ENCODE results near the gene MEIKIN.

MEIKIN gene

GRCh38 chr5:131980696-131981095 lies 35.2 kb upstream of the MEIKIN start:
- Mint-ChIP-seq H3K27me3 (peaks cover 4 to 7% of the 10 kb centered on the region in 2 donors), H3K9me3 (no peaks in the 10 kb centered on the region), H3K27ac (no peak overlapping the region), H3K4me1 (no peaks in the 10 kb centered on the region), H3K4me3 (no peak overlapping the region), H3K36me3 (no peaks in the 10 kb centered on the region)
- DNase-seq (no peak), ATAC-seq (replicated peaks) (no peak)

GRCh38 chr5:131979816-131980215 lies 34.4 kb upstream of the MEIKIN start:
- Mint-ChIP-seq H3K4me1 (peaks cover 0 to 2% of the 10 kb centered on the region in 2 donors), H3K4me3 (no peak overlapping the region), H3K27ac (no peak overlapping the region), H3K27me3 (peaks cover 4 to 7% of the 10 kb centered on the region in 2 donors), H3K9me3 (no peaks in the 10 kb centered on the region), H3K36me3 (no peaks in the 10 kb centered on the region)
- ATAC-seq (replicated peaks) = no peak
- no peak for DNase-seq

GRCh38 chr5:131977212-131977604 lies 31.7 kb upstream of the MEIKIN start:
- no peak for DNase-seq
- no peak for ATAC-seq (replicated peaks)
- Mint-ChIP-seq H3K27ac (no peak overlapping the region), H3K27me3 (peaks cover 0 to 7% of the 10 kb centered on the region in 2 donors), H3K4me1 (peaks cover 0 to 5% of the 10 kb centered on the region in 2 donors), H3K36me3 (no peaks in the 10 kb centered on the region), H3K9me3 (no peaks in the 10 kb centered on the region), H3K4me3 (no peak overlapping the region)

- no peak for ATAC-seq (replicated peaks)
- Mint-ChIP-seq H3K4me3 (no peak overlapping the region), H3K27me3 (peaks cover 0 to 7% of the 10 kb centered on the region in 2 donors), H3K4me1 (peaks cover 0 to 5% of the 10 kb centered on the region in 2 donors), H3K9me3 (no peaks in the 10 kb centered on the region), H3K36me3 (no peaks in the 10 kb centered on the region), H3K27ac (no peak overlapping the region)
- DNase-seq = no peak
Observed at GRCh38 chr5:131976414-131977211, 31.1 kb upstream of the MEIKIN start.

- no peaks in the 10 kb centered on the region for H3K9me3 Mint-ChIP-seq
- no peak overlapping the region for H3K4me3 Mint-ChIP-seq
- H3K27ac Mint-ChIP-seq = peak overlapping the region; percentile 65
Observed at GRCh38 chr5:131974956-131975726, 29.7 kb upstream of the MEIKIN start.

GRCh38 chr5:131974622-131974955 lies 29.1 kb upstream of the MEIKIN start:
- no peak for DNase-seq

More at GRCh38 chr5:131974956-131975726, 29.7 kb upstream of the MEIKIN start:
- ATAC-seq (replicated peaks) (no peak), DNase-seq (no peak)
- Mint-ChIP-seq H3K27me3 (no peaks in the 10 kb centered on the region), H3K4me1 (peaks cover 0 to 5% of the 10 kb centered on the region in 2 donors), H3K36me3 (no peaks in the 10 kb centered on the region)

GRCh38 chr5:131974016-131974415 lies 28.6 kb upstream of the MEIKIN start:
- ATAC-seq (replicated peaks) (no peak), DNase-seq (no peak)
- Mint-ChIP-seq H3K4me3 (no peak overlapping the region), H3K36me3 (no peaks in the 10 kb centered on the region), H3K27ac (no peak overlapping the region), H3K9me3 (no peaks in the 10 kb centered on the region), H3K27me3 (no peaks in the 10 kb centered on the region), H3K4me1 (peaks cover 0 to 5% of the 10 kb centered on the region in 2 donors)

More at GRCh38 chr5:131974622-131974955, 29.1 kb upstream of the MEIKIN start:
- H3K9me3 Mint-ChIP-seq = no peaks in the 10 kb centered on the region
- no peaks in the 10 kb centered on the region for H3K27me3 Mint-ChIP-seq
- peaks cover 0 to 5% of the 10 kb centered on the region in 2 donors for H3K4me1 Mint-ChIP-seq
- H3K36me3 Mint-ChIP-seq = no peaks in the 10 kb centered on the region
- ATAC-seq (replicated peaks) = no peak
- H3K4me3 Mint-ChIP-seq = no peak overlapping the region
- peak overlapping the region; percentile 65 for H3K27ac Mint-ChIP-seq

GRCh38 chr5:131973089-131973712 lies 27.7 kb upstream of the MEIKIN start:
- Mint-ChIP-seq H3K4me3 (no peak overlapping the region), H3K27ac (no peak overlapping the region), H3K36me3 (no peaks in the 10 kb centered on the region), H3K9me3 (no peaks in the 10 kb centered on the region), H3K27me3 (no peaks in the 10 kb centered on the region), H3K4me1 (peaks cover 0 to 5% of the 10 kb centered on the region in 2 donors)
- ATAC-seq (replicated peaks) (no peak), DNase-seq (no peak)

GRCh38 chr5:131968396-131968954 lies 23.0 kb upstream of the MEIKIN start:
- no peak for ATAC-seq (replicated peaks)
- H3K27ac Mint-ChIP-seq = no peak overlapping the region

GRCh38 chr5:131966551-131966950 lies 21.1 kb upstream of the MEIKIN start:
- Mint-ChIP-seq H3K27ac (no peak overlapping the region), H3K4me1 (no peaks in the 10 kb centered on the region), H3K9me3 (no peaks in the 10 kb centered on the region), H3K27me3 (peaks cover 4 to 14% of the 10 kb centered on the region in 2 donors), H3K4me3 (no peak overlapping the region), H3K36me3 (no peaks in the 10 kb centered on the region)
- DNase-seq = no peak
- ATAC-seq (replicated peaks) = no peak

More at GRCh38 chr5:131968396-131968954, 23.0 kb upstream of the MEIKIN start:
- no peak for DNase-seq
- peaks cover 3 to 12% of the 10 kb centered on the region in 2 donors for H3K27me3 Mint-ChIP-seq
- no peak overlapping the region for H3K4me3 Mint-ChIP-seq
- H3K4me1 Mint-ChIP-seq = no peaks in the 10 kb centered on the region
- H3K36me3 Mint-ChIP-seq = no peaks in the 10 kb centered on the region
- H3K9me3 Mint-ChIP-seq = no peaks in the 10 kb centered on the region

GRCh38 chr5:131965826-131966415 lies 20.5 kb upstream of the MEIKIN start:
- no peaks in the 10 kb centered on the region for H3K36me3 Mint-ChIP-seq
- no peaks in the 10 kb centered on the region for H3K9me3 Mint-ChIP-seq
- no peak for ATAC-seq (replicated peaks)
- H3K27ac Mint-ChIP-seq = no peak overlapping the region
- DNase-seq = no peak
- no peaks in the 10 kb centered on the region for H3K4me1 Mint-ChIP-seq
- H3K27me3 Mint-ChIP-seq = peaks cover 4 to 14% of the 10 kb centered on the region in 2 donors
- H3K4me3 Mint-ChIP-seq = no peak overlapping the region

GRCh38 chr5:131959906-131960305 lies 14.4 kb upstream of the MEIKIN start:
- ATAC-seq (replicated peaks) = peak in 1 of 2 donors; percentile 18
- H3K27ac Mint-ChIP-seq = no peak overlapping the region
- no peaks in the 10 kb centered on the region for H3K36me3 Mint-ChIP-seq

GRCh38 chr5:131959136-131959535 lies 13.7 kb upstream of the MEIKIN start:
- Mint-ChIP-seq H3K36me3 (no peaks in the 10 kb centered on the region), H3K4me1 (no peaks in the 10 kb centered on the region), H3K9me3 (no peaks in the 10 kb centered on the region), H3K4me3 (no peak overlapping the region), H3K27me3 (peaks cover 5 to 10% of the 10 kb centered on the region in 2 donors), H3K27ac (no peak overlapping the region)
- ATAC-seq (replicated peaks) = no peak
- no peak for DNase-seq

More at GRCh38 chr5:131959906-131960305, 14.4 kb upstream of the MEIKIN start:
- Mint-ChIP-seq H3K4me1 (no peaks in the 10 kb centered on the region), H3K27me3 (peaks cover 4 to 5% of the 10 kb centered on the region in 2 donors), H3K9me3 (no peaks in the 10 kb centered on the region), H3K4me3 (no peak overlapping the region)
- DNase-seq = no peak
